ENCODE measurements around the gene GPR137. TPM values are rescaled to one million over a fixed set of nuclear protein-coding genes. Genes with fewer than 3 reads are reported as not detected.

Gene GPR137
- total RNA-seq, 4 donors from 2014 or later: 6.4 to 35.2 (median 27.4) TPM

DNA sequence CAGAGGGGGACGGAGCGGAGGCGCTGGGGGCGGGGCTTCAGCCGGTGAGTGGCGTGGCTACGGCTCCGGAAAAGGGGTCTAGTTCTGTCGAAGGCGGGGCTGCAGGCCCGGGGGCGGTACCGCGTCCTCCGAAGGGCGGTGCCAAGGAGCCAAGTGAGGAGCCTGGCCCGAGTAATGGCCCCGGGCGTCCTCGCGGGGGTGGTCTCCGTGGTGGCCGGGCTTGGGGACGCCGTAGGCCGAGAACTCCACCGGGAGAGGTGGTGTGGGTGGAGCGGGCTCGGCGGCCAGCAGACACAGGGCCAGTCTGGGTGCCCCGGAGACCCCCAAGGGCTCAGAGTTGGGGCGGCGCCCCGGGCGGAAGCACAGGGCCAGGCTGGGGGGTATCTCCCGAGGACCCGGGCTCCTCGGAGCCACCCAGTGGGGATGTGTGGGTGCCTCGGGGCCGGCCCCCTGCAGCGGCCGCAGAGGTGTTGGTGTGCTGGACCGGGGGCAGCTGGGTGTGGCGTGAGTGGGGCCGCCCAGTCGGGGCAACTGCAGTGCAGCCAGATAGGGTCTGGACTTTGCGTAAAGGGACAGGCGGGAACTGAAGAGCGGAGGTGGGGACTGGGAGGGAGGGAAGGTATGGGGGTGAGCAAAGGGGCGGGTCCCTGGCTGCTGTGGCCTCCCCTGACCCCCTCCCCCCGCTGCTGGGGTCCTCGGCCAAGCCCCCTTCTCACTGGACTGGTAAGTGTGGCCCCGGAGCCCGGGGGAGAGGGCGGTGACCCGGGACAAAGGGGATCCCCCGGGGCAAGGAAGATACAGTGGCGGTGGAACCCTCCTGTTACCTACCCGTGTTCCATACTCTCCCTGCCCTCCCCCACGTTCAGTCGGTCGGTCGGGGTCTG lies 43.9 kb upstream of the GPR137 start:
- in situ Hi-C loops (cut with MboI; ENCODE audit: low pct_ligation_motif_present in 1 of 4, low pct_unique_long_range_greater_than_20kb in 1 of 4, low sequenced_read_pairs in 3 of 4): no loop called here

DNA sequence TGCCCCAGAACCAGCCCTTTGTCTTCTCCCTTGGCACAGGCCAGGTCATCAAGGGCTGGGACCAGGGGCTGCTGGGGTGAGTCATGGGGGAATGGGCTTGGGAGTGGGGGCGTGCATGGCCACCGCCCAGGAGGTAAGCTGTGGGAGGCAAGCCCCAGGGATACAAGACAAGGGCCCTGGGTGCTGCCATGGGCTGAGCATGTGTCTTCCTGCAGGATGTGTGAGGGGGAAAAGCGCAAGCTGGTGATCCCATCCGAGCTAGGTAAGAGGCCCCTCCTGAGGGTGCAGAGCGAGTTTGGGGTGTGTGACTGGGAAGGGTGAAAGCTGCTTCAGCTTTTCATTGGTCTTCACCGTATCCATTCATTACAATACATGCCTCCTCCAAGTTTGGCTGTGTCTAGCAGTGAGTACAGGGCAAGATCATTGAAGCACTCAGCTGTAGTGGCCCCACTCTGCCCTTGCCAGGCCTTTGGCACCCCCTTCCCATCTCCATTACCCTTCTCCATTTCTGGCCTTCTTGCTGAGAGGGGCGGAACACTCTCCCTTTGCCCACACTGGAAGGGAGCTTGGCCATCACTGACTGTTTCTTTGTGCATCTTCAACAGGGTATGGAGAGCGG lies 42.3 kb upstream of the GPR137 start:
- TF ChIP-seq EP300 (IDR thresholded peaks at IDR 0.05; ENCODE audit: low read depth): no peak
- TF ChIP-seq, protein P1, sequence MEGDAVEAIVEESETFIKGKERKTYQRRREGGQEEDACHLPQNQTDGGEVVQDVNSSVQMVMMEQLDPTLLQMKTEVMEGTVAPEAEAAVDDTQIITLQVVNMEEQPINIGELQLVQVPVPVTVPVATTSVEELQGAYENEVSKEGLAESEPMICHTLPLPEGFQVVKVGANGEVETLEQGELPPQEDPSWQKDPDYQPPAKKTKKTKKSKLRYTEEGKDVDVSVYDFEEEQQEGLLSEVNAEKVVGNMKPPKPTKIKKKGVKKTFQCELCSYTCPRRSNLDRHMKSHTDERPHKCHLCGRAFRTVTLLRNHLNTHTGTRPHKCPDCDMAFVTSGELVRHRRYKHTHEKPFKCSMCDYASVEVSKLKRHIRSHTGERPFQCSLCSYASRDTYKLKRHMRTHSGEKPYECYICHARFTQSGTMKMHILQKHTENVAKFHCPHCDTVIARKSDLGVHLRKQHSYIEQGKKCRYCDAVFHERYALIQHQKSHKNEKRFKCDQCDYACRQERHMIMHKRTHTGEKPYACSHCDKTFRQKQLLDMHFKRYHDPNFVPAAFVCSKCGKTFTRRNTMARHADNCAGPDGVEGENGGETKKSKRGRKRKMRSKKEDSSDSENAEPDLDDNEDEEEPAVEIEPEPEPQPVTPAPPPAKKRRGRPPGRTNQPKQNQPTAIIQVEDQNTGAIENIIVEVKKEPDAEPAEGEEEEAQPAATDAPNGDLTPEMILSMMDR (IDR thresholded peaks at IDR 0.05): no peak
- no peak for TF ChIP-seq POLR2AphosphoS5 (IDR thresholded peaks at IDR 0.05)
- TF ChIP-seq POLR2A (IDR thresholded peaks at IDR 0.05): no peak
- peak overlapping the region; percentile 96 to 100 (median 98) for H3K27ac ChIP-seq
- no peaks in the 10 kb centered on the region for H3K9me3 ChIP-seq
- no peaks in the 10 kb centered on the region for H3K27me3 ChIP-seq
- in situ Hi-C loops (cut with MboI; ENCODE audit: low pct_ligation_motif_present in 1 of 4, low pct_unique_long_range_greater_than_20kb in 1 of 4, low sequenced_read_pairs in 3 of 4) (no loop called here), intact Hi-C loops (cut with DNase I; ENCODE audit: low total_unique reads) (no loop called here)
- peaks cover 27 to 62% (median 50%) of the 10 kb centered on the region in 4 donors for H3K4me1 ChIP-seq
- DNase-seq: no peak
- H3K4me3 ChIP-seq: peak overlapping the region in 1 of 4 donors; percentile 83
- H3K36me3 ChIP-seq: no peaks in the 10 kb centered on the region
- 74% methylated on average over 8 of the region's 8 CpGs; no CpG with 5 or more reads in 1 of the 2 donors for WGBS, 2 donors (ENCODE audit: low coverage in 1 of 2)

More for the DNA sequence above, 43.9 kb upstream of the GPR137 start:
- Histone ChIP-seq H3K27me3 (no peaks in the 10 kb centered on the region), H3K36me3 (no peaks in the 10 kb centered on the region), H3K4me3 (peak overlapping the region; percentile 65 to 96 (median 82)), H3K27ac (peak overlapping the region; percentile 96 to 100 (median 98)), H3K9me3 (no peaks in the 10 kb centered on the region), H3K4me1 (peaks cover 33 to 72% (median 59%) of the 10 kb centered on the region in 4 donors)
- intact Hi-C loops (cut with DNase I; ENCODE audit: low total_unique reads): no loop called here
- WGBS, 2 donors (ENCODE audit: low coverage in 1 of 2): 0% methylated on average over 61 of the region's 63 CpGs; no CpG with 5 or more reads in 1 of the 2 donors
- peak; percentile 93 to 96 (median 94) for TF ChIP-seq POLR2AphosphoS5 (IDR thresholded peaks at IDR 0.05)
- TF ChIP-seq, protein P1 (IDR thresholded peaks at IDR 0.05): peak in 2 of 5 experiments; percentile 3 to 24
- peak; percentile 89 for TF ChIP-seq POLR2A (IDR thresholded peaks at IDR 0.05)
- no peak for TF ChIP-seq EP300 (IDR thresholded peaks at IDR 0.05; ENCODE audit: low read depth)
- peak; percentile 72 for DNase-seq

DNA sequence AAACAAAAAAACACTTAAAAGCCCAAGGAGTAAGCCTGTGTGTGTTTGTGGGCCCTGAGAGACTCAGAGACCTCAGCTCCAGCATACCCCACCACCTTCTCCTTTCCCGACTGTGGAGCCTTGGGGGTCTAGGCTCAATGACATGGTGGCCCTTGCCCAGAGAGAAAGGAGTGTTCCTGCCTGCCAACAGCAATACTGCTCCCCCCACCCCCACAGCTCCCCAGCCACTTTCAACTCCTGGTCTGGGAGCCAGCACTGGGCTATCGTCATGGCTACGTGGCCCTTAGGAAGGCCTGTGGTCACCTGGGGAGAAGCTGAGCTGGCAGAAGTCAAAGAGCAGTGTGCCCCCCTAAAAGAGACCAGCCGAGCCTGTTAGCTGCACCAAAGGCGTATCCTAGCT lies 41.5 kb upstream of the GPR137 start:
- TF ChIP-seq, protein P1 (IDR thresholded peaks at IDR 0.05): no peak
- TF ChIP-seq POLR2AphosphoS5 (IDR thresholded peaks at IDR 0.05) (no peak), EP300 (IDR thresholded peaks at IDR 0.05; ENCODE audit: low read depth) (no peak), POLR2A (IDR thresholded peaks at IDR 0.05) (no peak)
- DNase-seq: no peak
- Histone ChIP-seq H3K4me1 (peaks cover 26 to 55% (median 45%) of the 10 kb centered on the region in 4 donors), H3K36me3 (no peaks in the 10 kb centered on the region), H3K27me3 (no peaks in the 10 kb centered on the region), H3K9me3 (no peaks in the 10 kb centered on the region), H3K27ac (peak overlapping the region in 3 of 4 donors; percentile 96 to 99 (median 98)), H3K4me3 (no peak overlapping the region)
- intact Hi-C loops (cut with DNase I; ENCODE audit: low total_unique reads) (no loop called here), in situ Hi-C loops (cut with MboI; ENCODE audit: low pct_ligation_motif_present in 1 of 4, low pct_unique_long_range_greater_than_20kb in 1 of 4, low sequenced_read_pairs in 3 of 4) (no loop called here)
- WGBS, 2 donors (ENCODE audit: low coverage in 1 of 2): 46% methylated on average over 5 of the region's 5 CpGs; no CpG with 5 or more reads in 1 of the 2 donors

DNA sequence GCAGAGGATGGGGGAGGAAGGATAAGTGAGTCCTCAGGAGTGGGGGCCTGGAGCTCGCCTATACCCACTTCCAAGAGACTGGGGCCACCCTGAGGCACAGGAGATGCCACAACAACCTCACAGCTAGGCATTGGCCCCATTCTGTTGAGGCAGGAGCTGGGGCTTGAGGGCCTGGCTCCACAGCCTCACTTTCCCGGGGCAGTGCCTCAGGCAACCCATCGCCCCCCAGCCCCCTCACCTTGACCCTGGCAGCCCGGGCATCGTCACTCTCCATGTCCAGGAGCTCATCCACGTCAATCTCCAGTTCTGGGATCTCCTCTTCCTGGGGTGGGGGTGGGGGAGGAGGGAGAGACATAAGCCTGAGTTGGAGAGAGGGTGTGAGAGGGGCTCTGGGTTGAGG lies 40.7 kb upstream of the GPR137 start:
- WGBS, 2 donors (ENCODE audit: low coverage in 1 of 2): 39% methylated on average over 6 of the region's 6 CpGs; no CpG with 5 or more reads in 1 of the 2 donors
- H3K36me3 ChIP-seq: no peaks in the 10 kb centered on the region
- intact Hi-C loops (cut with DNase I; ENCODE audit: low total_unique reads) (no loop called here), in situ Hi-C loops (cut with MboI; ENCODE audit: low pct_ligation_motif_present in 1 of 4, low pct_unique_long_range_greater_than_20kb in 1 of 4, low sequenced_read_pairs in 3 of 4) (no loop called here)
- no peaks in the 10 kb centered on the region for H3K9me3 ChIP-seq
- H3K27ac ChIP-seq: peak overlapping the region; percentile 90 to 99 (median 94)
- peaks cover 24 to 46% (median 39%) of the 10 kb centered on the region in 4 donors for H3K4me1 ChIP-seq
- peak overlapping the region in 2 of 4 donors; percentile 66 to 74 for H3K4me3 ChIP-seq
- H3K27me3 ChIP-seq: no peaks in the 10 kb centered on the region
- DNase-seq: peak; percentile 19
- no peak for TF ChIP-seq EP300 (IDR thresholded peaks at IDR 0.05; ENCODE audit: low read depth)
- TF ChIP-seq, protein P1 (IDR thresholded peaks at IDR 0.05): no peak
- TF ChIP-seq POLR2AphosphoS5 (IDR thresholded peaks at IDR 0.05): no peak
- TF ChIP-seq POLR2A (IDR thresholded peaks at IDR 0.05): no peak

All from transverse colon (tissue), 4 donors.